C4-2B (cell line): ENCODE data around the gene STK17B.

Source experiments
- CTCF ChIP-seq: fragments of 450-650 bp; conservative IDR thresholded peaks from 2 replicates; pipeline ENCODE4 v1.5.1; 2017; ENCODE audit warnings: mild to moderate bottlenecking
- ZFX ChIP-seq: fragments of 450-650 bp; IDR thresholded peaks from 2 replicates; pipeline ENCODE4 v1.6.1; 2017

GRCh38 chr2:196130039-196130825, 41.1 kb downstream of the STK17B start:
- TF ChIP-seq CTCF (no peak), ZFX (no peak)
